GM12878 (cell line): ENCODE data around the gene MALSU1. TPM values are rescaled to one million over a fixed set of nuclear protein-coding genes. Genes with fewer than 3 reads are reported as not detected.

Experiments used
- ATAC-seq: fragments of 200-7000 bp; cut with Tn5 transposase; 3 replicates; pipeline ENCODE4 v1.9.1; 2020; ENCODE audit warnings: mild to moderate bottlenecking, moderate library complexity
- BruUV-seq: library from RNA; stranded (reverse); fragments of 400-500 nt; replicated peaks from 2 replicates; lab custom pipeline; 2021; lab: Mats Ljungman, UMichigan
- CTCF ChIA-PET: fragments of 300-600 bp; sonication (Branson Sonifier 250); formaldehyde crosslinking; extraction: SDS; loops from one replicate; lab custom pipeline; 2021; ENCODE audit warnings: inconsistent platforms; lab: Yijun Ruan, JAX
- POLR2A ChIA-PET: fragments of 350-600 bp; formaldehyde crosslinking; extraction: SDS; loops from one replicate; lab custom pipeline; 2021; ENCODE audit warnings: inconsistent platforms; lab: Charles Lee
- RAD21 ChIA-PET: fragments of 300-600 bp; sonication (Branson Sonifier 250); formaldehyde crosslinking; loops from one replicate; lab custom pipeline; 2023; ENCODE audit warnings: antibody characterized with exemption; ENCODE audit not compliant: unreplicated experiment; lab: Charles Lee
- SMC1A ChIA-PET: fragments of 300-600 bp; sonication (Branson Sonifier 250); formaldehyde crosslinking; loops from one replicate; lab custom pipeline; 2023; ENCODE audit not compliant: unreplicated experiment, uncharacterized antibody; lab: Charles Lee
- DNase-seq: peaks from one replicate; pipeline ENCODE4 v3.0.0-alpha.2; 2011; ENCODE audit warnings: low read depth, low spot score
- FAIRE-seq: peaks from 3 replicates; lab custom pipeline; 2011; peaks lifted over from hg19 to GRCh38; lab: Jason Lieb, UNC
- H2AFZ ChIP-seq: 2 replicates; pipeline ENCODE4 v1.6.0; 2011; ENCODE audit warnings: low read depth, low read length, control low read depth; ENCODE audit not compliant: control insufficient read depth
- H3K27ac ChIP-seq: 2 replicates; pipeline ENCODE4 v1.5.1; 2011; ENCODE audit warnings: control low read depth; ENCODE audit not compliant: control insufficient read depth, insufficient read depth
- H3K27me3 ChIP-seq, 2 experiments: replicated peaks in 1 of 2; 2 replicates each; pipeline versions ENCODE4 v1.6.0 to v1.6.1; 2011; ENCODE audit warnings: low read length in 1 of 2; ENCODE audit not compliant: control insufficient read depth in 2 of 2, insufficient read depth in 2 of 2
- H3K36me3 ChIP-seq, 2 experiments: 2 replicates each; pipeline ENCODE4 v1.5.1; 2011; ENCODE audit warnings: low read length in 1 of 2; ENCODE audit not compliant: control insufficient read depth in 2 of 2, insufficient read depth in 2 of 2
- H3K4me1 ChIP-seq: 2 replicates; pipeline ENCODE4 v1.6.1; 2011; ENCODE audit warnings: mild to moderate bottlenecking, low read length, moderate library complexity, mixed read lengths; ENCODE audit not compliant: control insufficient read depth, insufficient read depth
- H3K4me2 ChIP-seq: 2 replicates; pipeline ENCODE4 v1.6.0; 2011; ENCODE audit warnings: control low read depth; ENCODE audit not compliant: control insufficient read depth, insufficient read depth
- H3K4me3 ChIP-seq: fragments of 200-600 bp; sonication (generic); 2 replicates; pipeline ENCODE4 v1.5.1; 2016
- H3K79me2 ChIP-seq: 2 replicates; pipeline ENCODE4 v1.6.0; 2011; ENCODE audit warnings: low read length; ENCODE audit not compliant: control insufficient read depth, insufficient read depth
- H3K9ac ChIP-seq: 2 replicates; pipeline ENCODE4 v1.8.0; 2011; ENCODE audit warnings: low read length, control low read depth, mixed read lengths; ENCODE audit not compliant: control insufficient read depth, insufficient read depth
- H3K9me3 ChIP-seq: replicated peaks from 3 replicates; pipeline ENCODE4 v1.5.1; 2011; ENCODE audit warnings: mild to moderate bottlenecking, low read length; ENCODE audit not compliant: control insufficient read depth, insufficient read depth
- H4K20me1 ChIP-seq: 2 replicates; pipeline ENCODE4 v1.6.0; 2011; ENCODE audit not compliant: control insufficient read depth, insufficient read depth
- BHLHE40 ChIP-seq, 2 experiments: fragments of 450-650 bp in 1 of 2; IDR thresholded peaks; 2 replicates each; pipeline ENCODE4 v1.6.1; 2011 to 2017; ENCODE audit warnings: low read depth in 2 of 2, borderline replicate concordance in 1 of 2, improper control_type of control experiment in 1 of 2, low read length in 1 of 2, mild to moderate bottlenecking in 1 of 2
- CREB1 ChIP-seq: IDR thresholded peaks from 2 replicates; pipeline ENCODE4 v1.6.1; 2012; ENCODE audit warnings: low read depth, mild to moderate bottlenecking, inconsistent platforms
- EGR1 ChIP-seq, 2 experiments: IDR thresholded peaks; 1 replicate in 1 of 2; 2 replicates in 1 of 2; pipeline ENCODE4 v1.6.1; 2011 to 2012; ENCODE audit warnings: low read depth in 2 of 2, low read length in 2 of 2, borderline replicate concordance in 1 of 2, mild to moderate bottlenecking in 1 of 2, moderate library complexity in 1 of 2
- KAT2A ChIP-seq: conservative IDR thresholded peaks from 2 replicates; pipeline ENCODE4 v1.6.1; 2011; ENCODE audit warnings: low read depth, low read length; ENCODE audit not compliant: control insufficient read depth
- MEF2B ChIP-seq: fragments of 450-650 bp; IDR thresholded peaks from 2 replicates; pipeline ENCODE4 v1.6.1; 2018; ENCODE audit warnings: mild to moderate bottlenecking, moderate library complexity; ENCODE audit not compliant: partially characterized antibody, poor library complexity, severe bottlenecking
- MXI1 ChIP-seq: fragments of 150-350 bp; IDR thresholded peaks from 2 replicates; pipeline ENCODE4 v1.6.1; 2011; ENCODE audit warnings: low read depth, mild to moderate bottlenecking, inconsistent platforms, low read length, improper control_type of control experiment
- ZNF384 ChIP-seq: IDR thresholded peaks from 2 replicates; pipeline ENCODE4 v1.6.1; 2012; ENCODE audit warnings: low read depth, mild to moderate bottlenecking, low read length, improper control_type of control experiment, borderline replicate concordance
- WGBS: methylation state at CpG from one replicate; pipeline ENCODE4 v1.1.6; 2016; ENCODE audit warnings: low lambda C conversion rate; ENCODE audit not compliant: insufficient replicate concordance, insufficient coverage; ENCODE audit errors: missing lambda C conversion rate; 5-methylcytosine and 5-hydroxymethylcytosine counted together
- in situ Hi-C: fragments of 300-500 bp; cut with MboI; formaldehyde crosslinking; loops from 9 replicates; pipeline ENCODE4 v1.14.3; 2018; ENCODE audit warnings: mixed read lengths
- intact Hi-C: fragments of 100-400 bp; cut with micrococcal nuclease; formaldehyde crosslinking; loops from one replicate; pipeline ENCODE4 v1.14.2; 2022; ENCODE audit not compliant: unreplicated experiment
- polyA plus RNA-seq, 11 experiments: library from polyadenylated mRNA; depleted of rRNA in 4 of 11; unstranded in 6 of 11; stranded (reverse) in 5 of 11; fragments of >200 nt; fragmentation: Nextera tagmentation in 4 of 11; fragmentation: Illumina TruSeq in 1 of 11; extraction: Ambion mirVana in 4 of 11; extraction: Trizol in 1 of 11; gene quantifications; 1 replicate in 1 of 11; 2 replicates in 10 of 11; pipeline versions ENCODE4 v1.2.1 to v1.2.3, GENCODE V29; 2011 to 2016; ENCODE audit warnings: inconsistent platforms in 2 of 11, missing spikeins in 2 of 11, low read depth in 1 of 11
- total RNA-seq, 4 experiments: library from RNA; depleted of rRNA in 3 of 4; stranded (reverse); fragments of >200 nt in 3 of 4; fragmentation: Illumina TruSeq in 1 of 4; extraction: Trizol in 1 of 4; gene quantifications; 2 replicates each; pipeline versions ENCODE4 v1.2.1 to v1.2.3, GENCODE V29; 2013 to 2021
- TF ChIP-seq, protein P1 (sequence below): fragments of 450-650 bp; IDR thresholded peaks from 2 replicates; pipeline ENCODE4 v1.6.1; 2017; ENCODE audit warnings: antibody characterized with exemption, mild to moderate bottlenecking, moderate library complexity
- TF ChIP-seq, protein P2 (sequence below), 3 experiments: IDR thresholded peaks in 2 of 3; conservative IDR thresholded peaks in 1 of 3; 2 replicates each; pipeline ENCODE4 v1.5.1; 2011; ENCODE audit warnings: low read depth in 3 of 3, low read length in 3 of 3, mild to moderate bottlenecking in 3 of 3, control low read depth in 2 of 3, moderate library complexity in 2 of 3, inconsistent platforms in 1 of 3, mixed read lengths in 1 of 3; ENCODE audit not compliant: control insufficient read depth in 2 of 3, insufficient read depth in 1 of 3; ENCODE audit errors: extremely low read depth in 1 of 3
- TF ChIP-seq, protein P3 (sequence below): IDR thresholded peaks from 2 replicates; pipeline ENCODE4 v1.6.1; 2011; ENCODE audit warnings: low read depth, low read length, improper control_type of control experiment, borderline replicate concordance
- TF ChIP-seq, protein P4 (sequence below): fragments of 450-650 bp; formaldehyde crosslinking; IDR thresholded peaks from 2 replicates; pipeline ENCODE4 v1.4.0; 2020; ENCODE audit warnings: mild to moderate bottlenecking, moderate library complexity

The MALSU1 gene
- total and polyA plus RNA-seq, 10 of the 15 experiments (the other 5 are each of a cell fraction or from before 2014, with no cell fraction given), result 8.5 to 159 (median 73.7) TPM

DNA sequence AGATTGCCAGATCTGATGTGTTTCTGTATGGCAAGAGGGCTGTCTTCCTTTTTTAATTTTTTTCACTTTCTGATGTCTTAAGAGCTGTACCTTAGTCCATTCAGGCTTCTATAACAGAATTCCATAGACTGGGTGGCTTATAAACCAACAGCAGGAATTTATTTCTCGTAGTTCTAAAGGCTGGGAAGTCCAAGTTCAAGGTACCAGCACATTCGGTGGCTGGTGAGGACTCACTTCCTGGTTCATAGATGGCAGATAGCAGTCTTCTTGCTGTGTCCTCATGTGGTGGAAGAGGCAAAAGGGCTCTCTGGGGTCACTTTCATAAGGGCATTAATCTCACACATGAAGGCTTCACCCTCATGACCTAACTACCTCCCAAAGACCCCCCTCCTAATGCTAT is 31.8 kb upstream of the MALSU1 start:
- FAIRE-seq (no peak), DNase-seq (no peak), ATAC-seq (no peak)
- intact Hi-C loops (no loop called here), in situ Hi-C loops (no loop called here)
- POLR2A ChIA-PET, result no interaction called here
- Histone ChIP-seq H3K27me3 (no peaks in the 10 kb centered on the region), H3K79me2 (no peaks in the 10 kb centered on the region), H3K9ac (no peak overlapping the region), H3K4me3 (no peak overlapping the region), H2AFZ (no peak overlapping the region), H3K36me3 (no peaks in the 10 kb centered on the region), H4K20me1 (no peaks in the 10 kb centered on the region), H3K4me2 (no peak overlapping the region), H3K9me3 (no peaks in the 10 kb centered on the region), H3K4me1 (peaks cover 11% of the 10 kb centered on the region), H3K27ac (no peak overlapping the region)
- WGBS, result 74% methylated on average over 2 of the region's 2 CpGs
- RAD21 ChIA-PET, result interaction anchor here (7.3 kb wide), 1 partner anchor 84 kb away, joined by 53 read pairs; no protein-coding TSS in a partner anchor
- CTCF ChIA-PET, result interaction anchor here (1.4 to 7.5 kb wide), 4 partner anchors 6 to 83 kb away, joined by 3 to 167 read pairs (median 13); no protein-coding TSS in a partner anchor
- BruUV-seq, result no TSS peak
- TF ChIP-seq KAT2A (no peak), CREB1 (no peak), MXI1 (no peak), EGR1 (IDR thresholded peaks at IDR 0.05; ENCODE audit: borderline replicate concordance in 1 of 2, low read depth in 2 of 2, low read length in 2 of 2) (no peak), MEF2B (no peak), ZNF384 (no peak), BHLHE40 (IDR thresholded peaks at IDR 0.05; ENCODE audit: borderline replicate concordance in 1 of 2, low read depth in 2 of 2, low read length in 1 of 2) (no peak)
- TF ChIP-seq, protein P1, sequence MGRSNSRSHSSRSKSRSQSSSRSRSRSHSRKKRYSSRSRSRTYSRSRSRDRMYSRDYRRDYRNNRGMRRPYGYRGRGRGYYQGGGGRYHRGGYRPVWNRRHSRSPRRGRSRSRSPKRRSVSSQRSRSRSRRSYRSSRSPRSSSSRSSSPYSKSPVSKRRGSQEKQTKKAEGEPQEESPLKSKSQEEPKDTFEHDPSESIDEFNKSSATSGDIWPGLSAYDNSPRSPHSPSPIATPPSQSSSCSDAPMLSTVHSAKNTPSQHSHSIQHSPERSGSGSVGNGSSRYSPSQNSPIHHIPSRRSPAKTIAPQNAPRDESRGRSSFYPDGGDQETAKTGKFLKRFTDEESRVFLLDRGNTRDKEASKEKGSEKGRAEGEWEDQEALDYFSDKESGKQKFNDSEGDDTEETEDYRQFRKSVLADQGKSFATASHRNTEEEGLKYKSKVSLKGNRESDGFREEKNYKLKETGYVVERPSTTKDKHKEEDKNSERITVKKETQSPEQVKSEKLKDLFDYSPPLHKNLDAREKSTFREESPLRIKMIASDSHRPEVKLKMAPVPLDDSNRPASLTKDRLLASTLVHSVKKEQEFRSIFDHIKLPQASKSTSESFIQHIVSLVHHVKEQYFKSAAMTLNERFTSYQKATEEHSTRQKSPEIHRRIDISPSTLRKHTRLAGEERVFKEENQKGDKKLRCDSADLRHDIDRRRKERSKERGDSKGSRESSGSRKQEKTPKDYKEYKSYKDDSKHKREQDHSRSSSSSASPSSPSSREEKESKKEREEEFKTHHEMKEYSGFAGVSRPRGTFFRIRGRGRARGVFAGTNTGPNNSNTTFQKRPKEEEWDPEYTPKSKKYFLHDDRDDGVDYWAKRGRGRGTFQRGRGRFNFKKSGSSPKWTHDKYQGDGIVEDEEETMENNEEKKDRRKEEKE, result no peak
- TF ChIP-seq, protein P2, sequence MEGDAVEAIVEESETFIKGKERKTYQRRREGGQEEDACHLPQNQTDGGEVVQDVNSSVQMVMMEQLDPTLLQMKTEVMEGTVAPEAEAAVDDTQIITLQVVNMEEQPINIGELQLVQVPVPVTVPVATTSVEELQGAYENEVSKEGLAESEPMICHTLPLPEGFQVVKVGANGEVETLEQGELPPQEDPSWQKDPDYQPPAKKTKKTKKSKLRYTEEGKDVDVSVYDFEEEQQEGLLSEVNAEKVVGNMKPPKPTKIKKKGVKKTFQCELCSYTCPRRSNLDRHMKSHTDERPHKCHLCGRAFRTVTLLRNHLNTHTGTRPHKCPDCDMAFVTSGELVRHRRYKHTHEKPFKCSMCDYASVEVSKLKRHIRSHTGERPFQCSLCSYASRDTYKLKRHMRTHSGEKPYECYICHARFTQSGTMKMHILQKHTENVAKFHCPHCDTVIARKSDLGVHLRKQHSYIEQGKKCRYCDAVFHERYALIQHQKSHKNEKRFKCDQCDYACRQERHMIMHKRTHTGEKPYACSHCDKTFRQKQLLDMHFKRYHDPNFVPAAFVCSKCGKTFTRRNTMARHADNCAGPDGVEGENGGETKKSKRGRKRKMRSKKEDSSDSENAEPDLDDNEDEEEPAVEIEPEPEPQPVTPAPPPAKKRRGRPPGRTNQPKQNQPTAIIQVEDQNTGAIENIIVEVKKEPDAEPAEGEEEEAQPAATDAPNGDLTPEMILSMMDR (IDR thresholded peaks at IDR 0.05 in 2 of 3, conservative IDR thresholded peaks at IDR 0.05 in 1 of 3; ENCODE audit: control insufficient read depth in 2 of 3, extremely low read depth in 1 of 3, insufficient read depth in 1 of 3, low read depth in 3 of 3, low read length in 3 of 3), result no peak
- TF ChIP-seq, protein P3, sequence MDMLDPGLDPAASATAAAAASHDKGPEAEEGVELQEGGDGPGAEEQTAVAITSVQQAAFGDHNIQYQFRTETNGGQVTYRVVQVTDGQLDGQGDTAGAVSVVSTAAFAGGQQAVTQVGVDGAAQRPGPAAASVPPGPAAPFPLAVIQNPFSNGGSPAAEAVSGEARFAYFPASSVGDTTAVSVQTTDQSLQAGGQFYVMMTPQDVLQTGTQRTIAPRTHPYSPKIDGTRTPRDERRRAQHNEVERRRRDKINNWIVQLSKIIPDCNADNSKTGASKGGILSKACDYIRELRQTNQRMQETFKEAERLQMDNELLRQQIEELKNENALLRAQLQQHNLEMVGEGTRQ, result no peak
- TF ChIP-seq, protein P4, sequence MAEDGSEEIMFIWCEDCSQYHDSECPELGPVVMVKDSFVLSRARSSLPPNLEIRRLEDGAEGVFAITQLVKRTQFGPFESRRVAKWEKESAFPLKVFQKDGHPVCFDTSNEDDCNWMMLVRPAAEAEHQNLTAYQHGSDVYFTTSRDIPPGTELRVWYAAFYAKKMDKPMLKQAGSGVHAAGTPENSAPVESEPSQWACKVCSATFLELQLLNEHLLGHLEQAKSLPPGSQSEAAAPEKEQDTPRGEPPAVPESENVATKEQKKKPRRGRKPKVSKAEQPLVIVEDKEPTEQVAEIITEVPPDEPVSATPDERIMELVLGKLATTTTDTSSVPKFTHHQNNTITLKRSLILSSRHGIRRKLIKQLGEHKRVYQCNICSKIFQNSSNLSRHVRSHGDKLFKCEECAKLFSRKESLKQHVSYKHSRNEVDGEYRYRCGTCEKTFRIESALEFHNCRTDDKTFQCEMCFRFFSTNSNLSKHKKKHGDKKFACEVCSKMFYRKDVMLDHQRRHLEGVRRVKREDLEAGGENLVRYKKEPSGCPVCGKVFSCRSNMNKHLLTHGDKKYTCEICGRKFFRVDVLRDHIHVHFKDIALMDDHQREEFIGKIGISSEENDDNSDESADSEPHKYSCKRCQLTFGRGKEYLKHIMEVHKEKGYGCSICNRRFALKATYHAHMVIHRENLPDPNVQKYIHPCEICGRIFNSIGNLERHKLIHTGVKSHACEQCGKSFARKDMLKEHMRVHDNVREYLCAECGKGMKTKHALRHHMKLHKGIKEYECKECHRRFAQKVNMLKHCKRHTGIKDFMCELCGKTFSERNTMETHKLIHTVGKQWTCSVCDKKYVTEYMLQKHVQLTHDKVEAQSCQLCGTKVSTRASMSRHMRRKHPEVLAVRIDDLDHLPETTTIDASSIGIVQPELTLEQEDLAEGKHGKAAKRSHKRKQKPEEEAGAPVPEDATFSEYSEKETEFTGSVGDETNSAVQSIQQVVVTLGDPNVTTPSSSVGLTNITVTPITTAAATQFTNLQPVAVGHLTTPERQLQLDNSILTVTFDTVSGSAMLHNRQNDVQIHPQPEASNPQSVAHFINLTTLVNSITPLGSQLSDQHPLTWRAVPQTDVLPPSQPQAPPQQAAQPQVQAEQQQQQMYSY (CRISPR knock-in tag), result no peak
- SMC1A ChIA-PET, result interaction anchor here (1.7 to 4.8 kb wide), 2 partner anchors 27 to 278 kb away, joined by 4 to 18 read pairs; no protein-coding TSS in a partner anchor
